K562 (cell line): Measurements from ENCODE around the gene KCNC3. TPM values are rescaled to one million over a fixed set of nuclear protein-coding genes. Genes with fewer than 3 reads are reported as not detected.

Experiments used
- ARID1B ChIP-seq: fragments of 450-650 bp; IDR thresholded peaks from 2 replicates; pipeline ENCODE4 v1.6.1; 2016; ENCODE audit warnings: antibody characterized with exemption, mild to moderate bottlenecking, inconsistent platforms
- BCOR ChIP-seq: fragments of 450-650 bp; IDR thresholded peaks from 2 replicates; pipeline ENCODE4 v1.6.1; 2016
- BDP1 ChIP-seq: IDR thresholded peaks from 3 replicates; pipeline ENCODE4 v1.6.1; 2011; ENCODE audit not compliant: insufficient read length, insufficient read depth
- CTBP1 ChIP-seq: fragments of 450-650 bp; IDR thresholded peaks from 2 replicates; pipeline ENCODE4 v1.6.1; 2016; ENCODE audit warnings: borderline replicate concordance
- ETS2 ChIP-seq: IDR thresholded peaks from 2 replicates; pipeline ENCODE4 v1.6.1; 2016; ENCODE audit warnings: borderline replicate concordance, missing genetic modification characterization, mild to moderate bottlenecking, moderate library complexity, missing compliant biosample characterization; ENCODE audit not compliant: poor library complexity, severe bottlenecking
- FOXA3 ChIP-seq, 2 experiments: fragments of 450-650 bp in 1 of 2; sonication (generic) in 1 of 2; formaldehyde crosslinking; IDR thresholded peaks in 1 of 2; conservative IDR thresholded peaks in 1 of 2; 2 replicates each; pipeline versions ENCODE4 v1.4.0 to v1.8.0; 2020 to 2022; ENCODE audit warnings: mild to moderate bottlenecking in 2 of 2, missing genetic modification reagents in 1 of 2
- KAT2B ChIP-seq: IDR thresholded peaks from one replicate; pipeline ENCODE4 v1.6.1; 2012; ENCODE audit warnings: low read depth, mild to moderate bottlenecking, control low read depth, inconsistent platforms, low read length, moderate library complexity
- KAT8 ChIP-seq: fragments of 450-650 bp; IDR thresholded peaks from 2 replicates; pipeline ENCODE4 v1.6.1; 2016; ENCODE audit warnings: low read depth, mild to moderate bottlenecking
- KLF10 ChIP-seq: fragments of 250-450 bp; sonication (Bioruptor Pico); IDR thresholded peaks from 2 replicates; pipeline ENCODE4 v1.6.1; 2021; ENCODE audit warnings: matching md5 sums
- MAFK ChIP-seq: IDR thresholded peaks from 2 replicates; pipeline ENCODE4 v1.6.1; 2011; ENCODE audit warnings: low read length, improper control_type of control experiment
- NBN ChIP-seq: fragments of 450-650 bp; IDR thresholded peaks from 2 replicates; pipeline ENCODE4 v1.6.1; 2016; ENCODE audit warnings: low read depth, mild to moderate bottlenecking
- NFATC3 ChIP-seq: fragments of 450-650 bp; IDR thresholded peaks from 2 replicates; pipeline ENCODE4 v1.6.1; 2017; ENCODE audit warnings: mild to moderate bottlenecking
- PRMT5 ChIP-seq: sonication (generic); formaldehyde crosslinking; IDR thresholded peaks from 2 replicates; pipeline ENCODE4 v1.5.0; 2020; ENCODE audit warnings: missing genetic modification reagents
- RNF2 ChIP-seq: sonication (generic); IDR thresholded peaks from 2 replicates; pipeline ENCODE4 v1.6.1; 2016
- SP1 ChIP-seq: sonication (generic); formaldehyde crosslinking; IDR thresholded peaks from 2 replicates; pipeline ENCODE4 v1.8.1; 2022; ENCODE audit warnings: mild to moderate bottlenecking, missing genetic modification reagents
- SRF ChIP-seq, 2 experiments: fragments of 250-450, 450-650 bp in 1 of 2; sonication (Bioruptor Pico) in 1 of 2; sonication (generic) in 1 of 2; formaldehyde crosslinking; IDR thresholded peaks; 2 replicates each; pipeline versions ENCODE4 v1.5.0 to v1.5.1; 2020 to 2022; ENCODE audit warnings: mild to moderate bottlenecking in 1 of 2, missing genetic modification reagents in 1 of 2
- XRCC4 ChIP-seq: IDR thresholded peaks from one replicate; pipeline ENCODE4 v1.6.1; 2011; ENCODE audit not compliant: insufficient read depth, insufficient read length; ENCODE audit errors: extremely low read depth
- ZNF77 ChIP-seq: fragments of 250-450 bp; sonication (Bioruptor Pico); IDR thresholded peaks from 2 replicates; pipeline ENCODE4 v1.5.0; 2020
- ZNF778 ChIP-seq: fragments of 450-650 bp; formaldehyde crosslinking; IDR thresholded peaks from 2 replicates; pipeline ENCODE4 v1.4.0; 2020; ENCODE audit warnings: mild to moderate bottlenecking, moderate library complexity
- polyA plus RNA-seq, 8 experiments: library from polyadenylated mRNA; depleted of rRNA in 4 of 8; stranded (reverse) in 5 of 8; unstranded in 3 of 8; fragments of >200 nt; fragmentation: Nextera tagmentation in 2 of 8; fragmentation: Illumina TruSeq in 1 of 8; extraction: Ambion mirVana in 2 of 8; extraction: Trizol in 1 of 8; gene quantifications; 2 replicates each; pipeline versions ENCODE4 v1.2.1 to v1.2.3, GENCODE V29; 2011 to 2014; ENCODE audit warnings: inconsistent platforms in 1 of 8, missing spikeins in 1 of 8
- total RNA-seq, 7 experiments: library from RNA; depleted of rRNA in 6 of 7; stranded (reverse); fragments of >200 nt in 6 of 7; fragmentation: Illumina TruSeq in 2 of 7; extraction: Trizol in 2 of 7; gene quantifications; 2 replicates each; pipeline versions ENCODE4 v1.2.1 to v1.2.3, GENCODE V29; 2011 to 2021; ENCODE audit warnings: low replicate concordance in 1 of 7
- TF ChIP-seq, protein P1 (sequence below), 2 experiments: IDR thresholded peaks in 1 of 2; conservative IDR thresholded peaks in 1 of 2; 2 replicates each; pipeline ENCODE4 v1.6.1; 2016; ENCODE audit warnings: low read depth in 2 of 2, mild to moderate bottlenecking in 1 of 2, missing compliant biosample characterization in 1 of 2, missing genetic modification characterization in 1 of 2, moderate library complexity in 1 of 2
- TF ChIP-seq, protein P2 (sequence below): fragments of 250-450 bp; sonication (Bioruptor Pico); IDR thresholded peaks from 2 replicates; pipeline ENCODE4 v1.8.0; 2021; ENCODE audit warnings: borderline replicate concordance, mild to moderate bottlenecking, moderate library complexity; ENCODE audit not compliant: poor library complexity, severe bottlenecking
- TF ChIP-seq, protein P3 (sequence below): fragments of 450-650 bp; IDR thresholded peaks from 2 replicates; pipeline ENCODE4 v1.6.1; 2017; ENCODE audit warnings: antibody characterized with exemption
- TF ChIP-seq, protein P4 (sequence below): sonication (generic); formaldehyde crosslinking; IDR thresholded peaks from 2 replicates; pipeline ENCODE4 v1.8.1; 2022; ENCODE audit warnings: missing genetic modification reagents

KCNC3 gene
- total and polyA plus RNA-seq, 9 of the 15 experiments (the other 6 are each of a cell fraction or from before 2014, with no cell fraction given), result 0.03 to 26.2 (median 2.0) TPM

DNA sequence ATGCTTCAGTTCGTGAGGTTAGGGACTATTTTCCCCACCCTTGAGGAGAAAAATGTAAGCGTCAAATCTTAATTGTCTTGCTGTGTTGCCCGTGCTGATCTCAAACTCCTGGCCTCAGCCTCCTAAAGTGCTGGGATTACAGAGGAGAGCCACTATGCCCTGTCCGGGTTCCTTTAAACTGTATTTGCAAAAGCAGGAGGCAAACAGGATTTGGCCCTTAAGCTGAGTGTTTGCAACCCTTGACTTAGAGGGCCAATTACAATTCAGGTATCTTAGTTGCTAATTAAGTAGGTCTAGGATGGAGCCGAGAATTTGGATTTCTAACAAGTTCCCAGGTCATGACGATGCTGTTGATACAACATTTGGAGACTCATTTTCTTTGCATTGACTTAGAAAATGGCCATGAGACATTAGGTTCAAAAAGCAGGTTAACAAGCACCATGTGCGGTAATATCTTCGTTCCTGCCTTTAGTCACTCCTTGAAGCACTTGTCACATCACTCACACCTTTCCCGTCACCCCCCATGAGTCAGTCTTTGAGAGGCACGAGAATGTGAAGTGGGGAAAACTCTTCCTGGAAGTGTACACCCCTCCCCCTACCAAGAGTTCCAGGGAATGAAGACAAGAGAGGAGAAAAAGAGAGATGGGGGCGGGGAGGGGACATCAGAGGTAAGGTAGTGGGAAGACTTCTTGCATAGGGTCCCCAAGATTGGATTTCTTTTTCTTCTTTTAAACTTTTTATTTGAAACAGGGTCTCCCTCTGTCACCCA, 33.7 kb upstream of the KCNC3 start (continued):
- TF ChIP-seq BDP1 (no peak), NBN (peak; percentile 80; the same call in 1 of the 2 replicates), KAT2B (no peak), FOXA3 (CRISPR knock-in tag; conservative IDR thresholded peaks at IDR 0.05 in 1 of 2, IDR thresholded peaks at IDR 0.05 in 1 of 2) (peak in 1 of 2 experiments; percentile 26; a peak in 1 of 4 replicates), KAT8 (no peak), KLF10 (CRISPR knock-in tag) (no peak), SRF (CRISPR knock-in tag; IDR thresholded peaks at IDR 0.05) (0 out of 4 replicates have a peak, but pooled peaks of 1 of the 2 experiments have one; percentile 29), ETS2 (tag) (no peak), XRCC4 (no peak), BCOR (no peak), ZNF778 (no peak), ARID1B (peak; percentile 51), ZNF77 (CRISPR knock-in tag) (no peak), PRMT5 (CRISPR knock-in tag) (no peak), NFATC3 (no peak), CTBP1 (0 out of 2 replicates have a peak, but pooled peaks have one; percentile 24), MAFK (no peak), RNF2 (no peak), SP1 (CRISPR knock-in tag) (no peak)
- TF ChIP-seq, protein P1, sequence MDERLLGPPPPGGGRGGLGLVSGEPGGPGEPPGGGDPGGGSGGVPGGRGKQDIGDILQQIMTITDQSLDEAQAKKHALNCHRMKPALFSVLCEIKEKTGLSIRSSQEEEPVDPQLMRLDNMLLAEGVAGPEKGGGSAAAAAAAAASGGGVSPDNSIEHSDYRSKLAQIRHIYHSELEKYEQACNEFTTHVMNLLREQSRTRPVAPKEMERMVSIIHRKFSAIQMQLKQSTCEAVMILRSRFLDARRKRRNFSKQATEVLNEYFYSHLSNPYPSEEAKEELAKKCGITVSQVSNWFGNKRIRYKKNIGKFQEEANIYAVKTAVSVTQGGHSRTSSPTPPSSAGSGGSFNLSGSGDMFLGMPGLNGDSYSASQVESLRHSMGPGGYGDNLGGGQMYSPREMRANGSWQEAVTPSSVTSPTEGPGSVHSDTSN (CRISPR knock-in tag; IDR thresholded peaks at IDR 0.05; ENCODE audit: low read depth), result no peak
- TF ChIP-seq, protein P1 (tag; conservative IDR thresholded peaks at IDR 0.05; ENCODE audit: low read depth), result 0 out of 2 replicates have a peak, but pooled peaks have one; percentile 11
- TF ChIP-seq, protein P2, sequence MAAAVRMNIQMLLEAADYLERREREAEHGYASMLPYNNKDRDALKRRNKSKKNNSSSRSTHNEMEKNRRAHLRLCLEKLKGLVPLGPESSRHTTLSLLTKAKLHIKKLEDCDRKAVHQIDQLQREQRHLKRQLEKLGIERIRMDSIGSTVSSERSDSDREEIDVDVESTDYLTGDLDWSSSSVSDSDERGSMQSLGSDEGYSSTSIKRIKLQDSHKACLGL (CRISPR knock-in tag), result no peak
- TF ChIP-seq, protein P3, sequence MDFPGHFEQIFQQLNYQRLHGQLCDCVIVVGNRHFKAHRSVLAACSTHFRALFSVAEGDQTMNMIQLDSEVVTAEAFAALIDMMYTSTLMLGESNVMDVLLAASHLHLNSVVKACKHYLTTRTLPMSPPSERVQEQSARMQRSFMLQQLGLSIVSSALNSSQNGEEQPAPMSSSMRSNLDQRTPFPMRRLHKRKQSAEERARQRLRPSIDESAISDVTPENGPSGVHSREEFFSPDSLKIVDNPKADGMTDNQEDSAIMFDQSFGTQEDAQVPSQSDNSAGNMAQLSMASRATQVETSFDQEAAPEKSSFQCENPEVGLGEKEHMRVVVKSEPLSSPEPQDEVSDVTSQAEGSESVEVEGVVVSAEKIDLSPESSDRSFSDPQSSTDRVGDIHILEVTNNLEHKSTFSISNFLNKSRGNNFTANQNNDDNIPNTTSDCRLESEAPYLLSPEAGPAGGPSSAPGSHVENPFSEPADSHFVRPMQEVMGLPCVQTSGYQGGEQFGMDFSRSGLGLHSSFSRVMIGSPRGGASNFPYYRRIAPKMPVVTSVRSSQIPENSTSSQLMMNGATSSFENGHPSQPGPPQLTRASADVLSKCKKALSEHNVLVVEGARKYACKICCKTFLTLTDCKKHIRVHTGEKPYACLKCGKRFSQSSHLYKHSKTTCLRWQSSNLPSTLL, result no peak
- TF ChIP-seq, protein P4, sequence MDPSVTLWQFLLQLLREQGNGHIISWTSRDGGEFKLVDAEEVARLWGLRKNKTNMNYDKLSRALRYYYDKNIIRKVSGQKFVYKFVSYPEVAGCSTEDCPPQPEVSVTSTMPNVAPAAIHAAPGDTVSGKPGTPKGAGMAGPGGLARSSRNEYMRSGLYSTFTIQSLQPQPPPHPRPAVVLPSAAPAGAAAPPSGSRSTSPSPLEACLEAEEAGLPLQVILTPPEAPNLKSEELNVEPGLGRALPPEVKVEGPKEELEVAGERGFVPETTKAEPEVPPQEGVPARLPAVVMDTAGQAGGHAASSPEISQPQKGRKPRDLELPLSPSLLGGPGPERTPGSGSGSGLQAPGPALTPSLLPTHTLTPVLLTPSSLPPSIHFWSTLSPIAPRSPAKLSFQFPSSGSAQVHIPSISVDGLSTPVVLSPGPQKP (CRISPR knock-in tag), result no peak
